Activated CD8-positive, alpha-beta T cell treated with anti-CD3 and anti-CD28 coated beads, Interleukin-2, amount 10 ng/mL, durations not matched to agents 7 days and 5 days (primary cell): ENCODE measurements around the gene PTPN1. TPM values are rescaled to one million over a fixed set of nuclear protein-coding genes. Genes with fewer than 3 reads are reported as not detected.

Experiments used
- ATAC-seq: fragments of 150-1000 bp; cut with Tn5 transposase; one replicate; pipeline ENCODE4 v1.10.0; 2021; ENCODE audit warnings: moderate library complexity
- CTCF ChIA-PET: fragments of 350-600 bp; sonication (Branson Sonifier 250); formaldehyde crosslinking; loops from one replicate; lab custom pipeline; 2021; ENCODE audit warnings: antibody characterized with exemption; lab: Charles Lee
- POLR2A ChIA-PET: fragments of 350-600 bp; sonication (Branson Sonifier 250); formaldehyde crosslinking; loops from one replicate; lab custom pipeline; 2021; ENCODE audit warnings: antibody characterized with exemption; lab: Charles Lee
- DNase-seq: peaks from one replicate; pipeline ENCODE4 v3.0.0-alpha.2; 2020
- H3K27ac Mint-ChIP-seq: one replicate; pipeline ENCODE4 v1.8.0; 2021; ENCODE audit warnings: mild to moderate bottlenecking, mixed read lengths
- H3K27me3 Mint-ChIP-seq: one replicate; pipeline ENCODE4 v1.8.0; 2021; ENCODE audit warnings: low read depth, mixed read lengths
- H3K36me3 Mint-ChIP-seq: one replicate; pipeline ENCODE4 v1.8.0; 2021; ENCODE audit warnings: low read depth, mixed read lengths
- H3K4me1 Mint-ChIP-seq: one replicate; pipeline ENCODE4 v1.8.0; 2021; ENCODE audit warnings: low read depth, mixed read lengths
- H3K4me3 Mint-ChIP-seq: one replicate; pipeline ENCODE4 v1.8.0; 2021; ENCODE audit warnings: mild to moderate bottlenecking, mixed read lengths
- H3K9me3 Mint-ChIP-seq: one replicate; pipeline ENCODE4 v1.8.0; 2022; ENCODE audit warnings: mixed read lengths; ENCODE audit not compliant: insufficient read depth
- total RNA-seq, 2 experiments: library from RNA; stranded (reverse); gene quantifications; one replicate each; pipeline ENCODE4 v1.2.3, GENCODE V29; 2021

Gene PTPN1
- total RNA-seq, 2 experiments from 2014 or later, result 59.7 to 62.5 TPM

DNA sequence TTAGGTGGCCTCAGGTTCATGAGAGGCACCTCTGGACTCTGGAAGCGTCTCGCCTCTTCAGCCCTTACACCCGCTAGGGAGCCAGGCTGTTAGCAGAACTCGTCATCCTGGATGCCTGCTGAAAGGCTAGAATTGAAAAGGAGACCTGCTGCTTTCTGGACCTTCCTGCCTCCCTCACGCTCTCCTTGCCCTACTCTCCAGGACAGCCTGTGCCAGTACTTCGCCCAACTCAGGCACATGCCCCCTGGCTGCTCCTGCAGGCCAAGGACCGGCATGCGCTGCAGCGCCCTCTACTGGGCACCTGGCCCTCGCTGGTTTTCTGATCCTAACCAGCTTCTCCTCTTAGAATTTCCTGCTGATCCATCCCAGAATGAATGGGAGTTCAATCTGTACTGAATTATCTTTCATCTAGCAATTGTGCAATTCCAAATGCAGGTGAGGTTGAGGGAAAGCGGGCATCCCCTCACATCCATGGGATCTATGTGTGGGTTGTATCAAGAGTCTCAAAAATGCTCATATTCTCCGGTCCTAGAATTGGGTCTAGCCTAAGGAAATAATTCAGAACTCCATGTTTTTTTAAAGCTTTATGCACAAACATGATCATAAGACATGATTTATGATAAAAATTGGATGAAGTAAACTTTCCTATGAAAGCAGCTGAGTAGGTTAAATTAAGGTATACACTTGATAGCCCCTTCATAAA, 78.0 kb downstream of the PTPN1 start:
- DNase-seq (peak; percentile 80), ATAC-seq (peak; percentile 69)
- Mint-ChIP-seq H3K9me3 (no peaks in the 10 kb centered on the region), H3K36me3 (peaks cover 32% of the 10 kb centered on the region), H3K4me1 (peaks cover 3% of the 10 kb centered on the region), H3K27ac (no peak overlapping the region), H3K27me3 (no peaks in the 10 kb centered on the region), H3K4me3 (no peak overlapping the region)
- ChIA-PET CTCF (interaction anchor here (0.6 to 2.1 kb wide), 36 partner anchors 9 to 468 kb away, joined by 3 to 19 read pairs (median 4); no protein-coding TSS in a partner anchor), POLR2A (no interaction called here)

DNA sequence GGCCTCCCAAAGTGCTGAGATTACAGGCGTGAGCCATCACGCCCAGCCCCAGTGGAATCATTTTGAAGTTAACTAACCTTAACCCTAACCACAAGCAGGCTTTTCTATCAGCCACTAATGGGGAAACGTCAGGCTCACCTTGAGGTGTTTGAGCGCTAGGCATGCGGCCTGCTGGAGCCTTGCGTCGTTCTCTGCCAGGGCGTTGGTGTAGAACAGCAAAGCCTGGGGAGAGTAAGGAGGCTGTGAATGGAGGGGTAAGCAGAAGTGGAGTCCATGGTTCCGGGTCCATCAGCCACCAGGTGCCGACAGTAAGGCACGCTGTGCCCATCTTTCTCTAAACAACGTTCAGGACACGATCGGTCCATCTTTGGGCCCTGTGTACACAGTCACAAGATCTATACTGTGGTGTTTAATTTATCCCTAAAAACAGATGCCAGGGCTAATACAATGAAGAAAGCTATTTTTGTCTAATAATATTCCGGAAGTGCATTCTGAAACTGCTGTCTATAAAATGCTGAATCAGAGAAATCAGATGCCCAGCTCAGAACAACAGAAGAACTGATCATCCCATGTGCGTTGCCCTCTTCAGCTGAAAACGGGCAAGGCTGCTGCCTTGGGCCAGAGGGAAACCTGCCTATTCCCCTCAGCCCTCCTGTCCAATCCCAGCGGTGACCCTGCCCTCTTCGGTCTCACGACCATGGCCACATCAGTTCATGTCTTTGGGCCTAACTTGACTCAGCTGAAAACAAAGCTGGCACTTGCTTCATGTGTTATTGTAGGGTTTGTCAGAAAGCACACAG, 79.6 kb downstream of the PTPN1 start:
- ATAC-seq, result no peak
- H3K27me3 Mint-ChIP-seq, result no peaks in the 10 kb centered on the region
- POLR2A ChIA-PET, result interaction anchor here (1.1 kb wide), 1 partner anchor 28 kb away, joined by 3 read pairs; no protein-coding TSS in a partner anchor
- CTCF ChIA-PET, result interaction anchor here (1.6 to 2.1 kb wide), 6 partner anchors 8 to 403 kb away, joined by 3 to 19 read pairs (median 8); no protein-coding TSS in a partner anchor
- H3K36me3 Mint-ChIP-seq, result peaks cover 22% of the 10 kb centered on the region
- H3K27ac Mint-ChIP-seq, result no peak overlapping the region
- no peak for DNase-seq
- H3K9me3 Mint-ChIP-seq, result no peaks in the 10 kb centered on the region
- no peaks in the 10 kb centered on the region for H3K4me1 Mint-ChIP-seq
- H3K4me3 Mint-ChIP-seq, result no peak overlapping the region

DNA sequence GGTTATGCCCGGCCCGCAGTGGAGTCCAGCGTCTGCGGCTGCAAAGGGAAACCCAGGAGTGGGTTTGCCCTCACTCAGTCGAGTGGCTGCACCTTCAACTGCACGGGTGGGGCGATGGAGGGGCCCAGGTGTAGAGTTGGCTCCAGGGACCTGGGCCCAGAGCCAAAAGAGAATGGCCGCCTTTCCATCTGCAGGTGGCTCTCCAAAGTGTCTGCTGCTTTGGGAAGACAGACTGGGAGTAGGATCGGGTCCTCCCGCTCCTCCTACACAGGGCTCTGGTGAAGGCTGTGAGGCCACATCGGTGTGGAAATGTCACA, 80.1 kb downstream of the PTPN1 start:
- Mint-ChIP-seq H3K9me3 (no peaks in the 10 kb centered on the region), H3K4me1 (no peaks in the 10 kb centered on the region), H3K27ac (no peak overlapping the region), H3K36me3 (peaks cover 17% of the 10 kb centered on the region), H3K27me3 (no peaks in the 10 kb centered on the region), H3K4me3 (no peak overlapping the region)
- DNase-seq (no peak), ATAC-seq (no peak)
- ChIA-PET CTCF (no interaction called here), POLR2A (interaction anchor here (1.1 kb wide), 1 partner anchor 29 kb away, joined by 3 read pairs; no protein-coding TSS in a partner anchor)

DNA sequence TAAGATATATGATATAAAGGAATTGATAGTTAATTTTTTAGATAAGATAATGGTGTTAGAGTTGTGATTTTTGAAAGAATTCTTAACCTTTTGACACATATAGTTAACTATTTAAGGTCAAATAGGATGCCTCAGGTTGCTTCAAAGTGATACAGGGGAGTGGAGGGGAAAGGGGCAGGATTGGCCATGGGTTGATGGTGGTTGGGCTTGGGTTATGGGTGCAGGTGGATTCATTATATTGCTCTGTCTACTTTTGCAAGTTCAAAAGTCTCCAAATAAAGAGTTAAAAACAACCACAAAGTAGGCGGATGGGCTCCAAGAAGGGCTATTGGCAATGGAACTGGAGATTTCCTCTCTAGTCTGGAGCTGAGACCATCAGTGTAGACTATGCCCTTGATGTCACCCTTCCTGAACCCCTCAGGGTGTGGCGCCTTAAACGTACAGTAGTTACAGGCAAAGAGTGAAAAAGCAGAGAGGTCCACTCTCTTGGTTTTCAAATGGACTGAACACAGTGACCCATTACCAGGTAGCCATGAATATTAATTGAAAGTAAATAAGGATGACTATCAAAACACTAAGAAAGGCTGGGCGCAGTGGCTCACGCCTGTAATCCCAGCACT, 81.2 kb downstream of the PTPN1 start:
- POLR2A ChIA-PET, result no interaction called here
- DNase-seq (no peak), ATAC-seq (no peak)
- no peaks in the 10 kb centered on the region for H3K27me3 Mint-ChIP-seq
- no peak overlapping the region for H3K27ac Mint-ChIP-seq
- CTCF ChIA-PET, result interaction anchor here (1.1 to 1.5 kb wide), 2 partner anchors 17 to 108 kb away, joined by 3 to 5 read pairs; no protein-coding TSS in a partner anchor
- no peak overlapping the region for H3K4me3 Mint-ChIP-seq
- no peaks in the 10 kb centered on the region for H3K4me1 Mint-ChIP-seq
- peaks cover 8% of the 10 kb centered on the region for H3K36me3 Mint-ChIP-seq
- no peaks in the 10 kb centered on the region for H3K9me3 Mint-ChIP-seq

DNA sequence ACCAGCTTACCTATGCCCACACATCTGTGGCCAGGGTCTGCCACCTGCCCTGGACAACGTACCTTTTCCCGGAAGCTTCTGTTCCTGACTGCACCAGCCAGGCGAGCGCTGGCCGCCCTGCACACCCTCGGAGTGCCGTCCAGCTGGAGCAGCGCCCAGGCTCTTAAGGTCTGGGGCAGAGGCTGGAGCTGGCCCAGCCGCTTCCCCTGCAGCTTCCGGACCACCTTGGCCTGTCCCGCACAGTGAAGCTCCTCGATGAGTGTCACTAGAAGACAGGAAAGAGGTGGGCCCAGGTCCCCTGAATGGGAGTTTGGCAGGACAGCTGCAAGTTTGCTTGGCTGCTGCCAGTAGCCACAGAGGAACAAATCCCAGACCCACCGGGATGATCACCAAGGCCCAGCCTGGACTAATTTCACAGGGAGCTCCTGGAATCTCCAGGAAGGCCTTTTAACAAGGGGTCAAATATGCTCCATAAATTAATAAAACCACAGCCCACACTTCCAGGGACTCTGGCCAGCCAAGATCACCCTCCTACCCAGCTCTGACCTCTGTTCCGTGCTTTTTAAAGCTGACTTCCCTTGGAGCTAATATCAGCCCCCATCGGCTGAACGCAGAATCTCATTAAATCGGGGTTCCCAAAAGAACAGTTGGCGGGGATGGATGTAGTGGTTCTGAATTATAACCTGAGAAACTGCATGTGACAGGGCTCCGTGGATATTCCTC, 82.3 kb downstream of the PTPN1 start:
- H3K27ac Mint-ChIP-seq, result no peak overlapping the region

DNA sequence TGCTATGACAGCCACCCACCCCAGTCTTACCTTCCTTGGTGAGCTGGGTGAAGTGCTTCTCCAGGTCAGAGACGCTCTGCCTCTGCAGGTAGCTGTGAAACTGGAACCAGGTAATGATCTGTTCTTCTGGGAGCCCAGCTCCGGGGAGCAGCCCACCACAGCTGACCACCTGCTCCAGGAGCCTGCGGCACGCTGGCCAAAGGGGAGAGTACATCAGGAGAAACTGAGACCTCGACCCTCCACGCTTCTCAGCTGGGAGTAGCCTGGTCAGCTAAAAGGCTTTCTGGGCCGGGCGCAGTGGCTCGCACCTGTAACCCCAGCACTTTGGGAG, 82.8 kb downstream of the PTPN1 start:
- ATAC-seq (no peak), DNase-seq (no peak)
- Mint-ChIP-seq H3K27me3 (no peaks in the 10 kb centered on the region), H3K9me3 (no peaks in the 10 kb centered on the region), H3K4me3 (no peak overlapping the region), H3K36me3 (peaks cover 5% of the 10 kb centered on the region), H3K27ac (no peak overlapping the region), H3K4me1 (no peaks in the 10 kb centered on the region)
- CTCF ChIA-PET, result interaction anchor here (0.9 to 1.5 kb wide), 4 partner anchors 17 to 157 kb away, joined by 4 to 5 read pairs (median 4); no protein-coding TSS in a partner anchor
- POLR2A ChIA-PET, result no interaction called here

More for the DNA sequence above, 82.3 kb downstream of the PTPN1 start:
- ChIA-PET POLR2A (no interaction called here), CTCF (interaction anchor here (0.9 to 1.5 kb wide), 5 partner anchors 16 to 157 kb away, joined by 3 to 5 read pairs (median 4); no protein-coding TSS in a partner anchor)
- Mint-ChIP-seq H3K36me3 (peaks cover 5% of the 10 kb centered on the region), H3K4me1 (no peaks in the 10 kb centered on the region), H3K27me3 (no peaks in the 10 kb centered on the region), H3K9me3 (no peaks in the 10 kb centered on the region), H3K4me3 (no peak overlapping the region)
- no peak for DNase-seq
- no peak for ATAC-seq

DNA sequence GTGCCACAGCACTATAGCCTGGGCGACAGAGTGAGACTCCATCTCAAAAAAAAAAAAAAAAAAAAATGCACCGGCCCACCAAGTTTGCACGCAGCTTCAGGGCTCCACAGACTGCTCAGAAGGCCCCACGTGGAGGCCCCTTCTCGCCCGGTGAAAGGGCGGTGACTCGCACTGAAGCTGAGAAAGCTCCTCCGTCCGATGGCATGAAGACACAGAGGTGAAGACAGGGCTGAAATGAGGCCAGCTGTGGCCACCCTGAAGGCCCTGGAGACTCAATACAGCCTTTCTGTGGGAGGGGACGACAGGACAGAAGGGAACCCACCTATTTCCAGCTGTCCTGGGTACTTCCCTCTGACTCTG, 84.0 kb downstream of the PTPN1 start:
- POLR2A ChIA-PET, result no interaction called here
- DNase-seq, result no peak

DNA sequence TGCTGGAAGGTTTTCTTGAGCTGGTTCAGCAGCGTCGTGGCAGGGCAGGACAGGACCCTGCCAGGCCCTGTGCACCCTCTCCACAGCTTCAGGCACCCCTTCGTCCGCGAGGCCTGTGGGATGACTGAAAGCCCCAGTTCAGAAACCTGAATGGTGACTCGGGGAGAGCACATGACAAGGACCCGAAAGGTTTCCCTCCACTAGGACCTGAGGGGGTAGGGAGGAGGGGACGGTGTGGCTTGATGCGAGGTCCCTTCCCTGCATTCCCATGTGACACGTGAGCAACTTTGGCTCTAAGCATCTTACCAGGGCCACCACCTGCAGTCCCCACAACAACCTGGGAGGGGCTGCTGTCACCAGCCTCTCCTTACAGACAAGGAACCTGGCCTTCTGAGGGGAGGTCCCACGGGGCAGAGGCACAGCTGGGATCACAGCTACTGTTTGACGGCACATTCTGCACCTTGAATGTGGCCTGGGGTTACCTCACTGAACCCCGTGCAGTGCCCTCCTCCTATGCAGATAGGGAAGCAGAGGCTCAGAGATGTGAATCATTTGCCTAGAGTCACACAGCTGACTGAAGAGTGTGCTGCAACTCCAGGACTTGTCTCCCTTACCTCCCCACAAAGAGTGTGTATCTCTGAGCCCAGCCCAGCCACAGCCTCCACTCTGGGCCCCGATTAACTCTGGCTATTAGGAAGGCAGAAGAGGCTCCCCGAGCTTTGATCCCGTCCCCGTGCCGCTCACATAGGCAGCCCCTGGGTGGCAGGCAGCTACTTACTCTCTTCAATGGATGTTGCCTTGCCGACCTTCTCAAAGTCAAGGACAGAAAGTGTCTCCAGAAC, 84.6 kb downstream of the PTPN1 start:
- Mint-ChIP-seq H3K36me3 (no peaks in the 10 kb centered on the region), H3K27ac (no peak overlapping the region), H3K9me3 (no peaks in the 10 kb centered on the region), H3K4me3 (no peak overlapping the region), H3K4me1 (no peaks in the 10 kb centered on the region), H3K27me3 (no peaks in the 10 kb centered on the region)
- POLR2A ChIA-PET, result no interaction called here
- CTCF ChIA-PET, result interaction anchor here (1.1 kb wide), 1 partner anchor 16 kb away, joined by 5 read pairs; no protein-coding TSS in a partner anchor
- DNase-seq (no peak), ATAC-seq (no peak)

More for the DNA sequence above, 84.0 kb downstream of the PTPN1 start:
- Mint-ChIP-seq H3K4me1 (no peaks in the 10 kb centered on the region), H3K36me3 (no peaks in the 10 kb centered on the region), H3K4me3 (no peak overlapping the region), H3K9me3 (no peaks in the 10 kb centered on the region), H3K27ac (no peak overlapping the region), H3K27me3 (no peaks in the 10 kb centered on the region)
- ATAC-seq, result no peak
- CTCF ChIA-PET, result interaction anchor here (1.1 kb wide), 1 partner anchor 15 kb away, joined by 5 read pairs; no protein-coding TSS in a partner anchor

DNA sequence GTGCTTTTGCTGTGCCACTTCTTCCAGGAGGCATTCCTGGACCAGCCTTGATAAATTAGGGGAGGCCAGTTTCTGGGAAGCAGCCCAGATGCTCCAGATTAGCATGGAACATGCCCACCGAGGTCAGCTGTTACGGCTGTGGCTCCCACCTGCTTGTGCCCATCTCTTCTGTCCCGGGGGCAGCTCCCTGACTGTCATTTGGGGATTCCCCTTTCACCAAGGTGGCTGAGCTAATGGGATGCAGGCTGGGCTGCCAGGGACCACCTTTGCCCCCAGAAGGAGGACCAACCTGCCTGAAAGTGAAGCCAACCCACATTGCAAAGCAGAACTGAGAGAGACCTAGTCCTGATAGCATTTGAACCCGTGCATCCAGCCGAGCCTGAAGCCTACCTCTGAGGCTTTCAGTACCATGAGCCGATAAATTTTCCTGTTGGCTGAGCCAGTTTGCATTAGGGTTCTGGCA, 85.3 kb downstream of the PTPN1 start:
- Mint-ChIP-seq H3K4me3 (no peak overlapping the region), H3K36me3 (no peaks in the 10 kb centered on the region), H3K9me3 (no peaks in the 10 kb centered on the region), H3K4me1 (no peaks in the 10 kb centered on the region), H3K27me3 (peaks cover 2% of the 10 kb centered on the region), H3K27ac (peak overlapping the region; percentile 30)
- ATAC-seq (no peak), DNase-seq (no peak)
- POLR2A ChIA-PET, result no interaction called here
- CTCF ChIA-PET, result no interaction called here

DNA sequence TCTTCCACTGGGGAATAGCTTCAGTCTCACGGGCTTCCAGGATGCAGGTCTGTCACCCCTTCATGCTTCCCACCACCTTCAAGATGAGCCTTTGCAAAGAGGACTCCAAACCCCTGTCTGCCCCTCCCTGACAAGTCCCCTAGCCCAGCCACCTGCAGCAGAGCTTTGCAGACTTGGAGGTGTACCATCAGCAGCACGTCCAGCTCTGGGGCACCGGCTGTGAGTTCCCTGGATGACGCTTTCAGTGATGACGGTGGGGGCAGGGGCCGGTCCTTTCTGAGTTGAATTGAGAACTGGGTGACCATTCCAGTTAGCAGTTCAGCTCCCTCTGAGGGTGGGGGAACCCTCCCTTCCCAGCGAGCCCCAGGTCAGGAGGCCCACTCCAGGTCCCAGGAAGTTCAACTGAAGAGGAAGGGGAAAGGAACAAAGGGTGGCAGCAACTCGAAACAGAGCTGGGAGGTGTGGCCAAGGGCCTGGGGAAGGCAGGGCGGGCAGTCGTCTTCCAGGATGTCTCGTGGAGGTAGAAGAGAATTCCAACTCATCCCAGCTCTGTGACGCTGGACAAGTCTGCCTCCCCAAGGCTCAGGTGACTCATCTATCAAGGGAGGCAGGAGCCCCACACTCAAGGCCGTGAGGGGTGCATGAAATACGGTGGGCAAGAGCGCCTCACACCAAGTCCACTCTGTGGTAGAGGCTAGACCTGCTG, 86.0 kb downstream of the PTPN1 start:
- ChIA-PET POLR2A (no interaction called here), CTCF (no interaction called here)
- DNase-seq, result no peak
- Mint-ChIP-seq H3K4me1 (no peaks in the 10 kb centered on the region), H3K9me3 (no peaks in the 10 kb centered on the region), H3K4me3 (no peak overlapping the region), H3K27ac (no peak overlapping the region), H3K27me3 (peaks cover 4% of the 10 kb centered on the region), H3K36me3 (no peaks in the 10 kb centered on the region)
- ATAC-seq, result no peak
